Measurements from ENCODE around the gene KCNQ2.
"Not testable (repeated sequence)": the region's sequence is repeated elsewhere in the genome, so short reads cannot be mapped to it uniquely, and the experiment has no call there.

KCNQ2 gene

GRCh38 chr20:63380346-63380870, 92.0 kb downstream of the KCNQ2 start:
- no peak for DNase-seq

- not testable (repeated sequence) for DNase-seq
Measured at GRCh38 chr20:63379872-63380271, 92.6 kb downstream of the KCNQ2 start.

GRCh38 chr20:63379296-63379695, 93.2 kb downstream of the KCNQ2 start:
- no peak for DNase-seq

GRCh38 chr20:63378626-63379025, 93.8 kb downstream of the KCNQ2 start:
- DNase-seq = no peak

GRCh38 chr20:63377951-63378381, 94.5 kb downstream of the KCNQ2 start:
- DNase-seq = no peak

- no peak for DNase-seq
Measured at GRCh38 chr20:63377256-63377941, 95.1 kb downstream of the KCNQ2 start.

- DNase-seq = no peak
Measured at GRCh38 chr20:63376283-63377250, 95.9 kb downstream of the KCNQ2 start.

- DNase-seq = no peak
Measured at GRCh38 chr20:63375438-63375837, 97.0 kb downstream of the KCNQ2 start.

GRCh38 chr20:63374504-63374903, 98.0 kb downstream of the KCNQ2 start:
- no peak for DNase-seq

GRCh38 chr20:63373996-63374395, 98.5 kb downstream of the KCNQ2 start:
- no peak for DNase-seq

GRCh38 chr20:63372971-63373885, 99.2 kb downstream of the KCNQ2 start:
- DNase-seq = no peak

- no peak for DNase-seq
Measured at GRCh38 chr20:63371291-63371865, 101.1 kb downstream of the KCNQ2 start.

GRCh38 chr20:63370618-63371187, 101.8 kb downstream of the KCNQ2 start:
- no peak for DNase-seq

GRCh38 chr20:63369724-63370617, 102.5 kb downstream of the KCNQ2 start:
- DNase-seq = no peak

- no peak for DNase-seq
Measured at GRCh38 chr20:63369024-63369530, 103.4 kb downstream of the KCNQ2 start.

- no peak for DNase-seq
Measured at GRCh38 chr20:63368151-63368550, 104.3 kb downstream of the KCNQ2 start.

GRCh38 chr20:63367446-63368055, 104.9 kb downstream of the KCNQ2 start:
- no peak for DNase-seq

GRCh38 chr20:63366390-63367365, 105.8 kb downstream of the KCNQ2 start:
- DNase-seq = no peak
